Loucy (cell line): ENCODE data around the gene SERPINF2.

Experiments used
- H2AFZ ChIP-seq: fragments of 200-600 bp; sonication (generic); 2 replicates; pipeline ENCODE4 v1.6.0; 2016; ENCODE audit warnings: antibody characterized with exemption, mild to moderate bottlenecking, low read length, moderate library complexity
- H3F3A ChIP-seq: fragments of 200-600 bp; 2 replicates; pipeline ENCODE4 v1.6.0; 2016; ENCODE audit warnings: antibody characterized with exemption, low read depth, mild to moderate bottlenecking
- H3K27me3 ChIP-seq: fragments of 200-600 bp; sonication (generic); 2 replicates; pipeline ENCODE4 v1.6.1; 2014; ENCODE audit warnings: low read length, mild to moderate bottlenecking; ENCODE audit not compliant: insufficient read depth, poor library complexity, severe bottlenecking
- H3K36me3 ChIP-seq: fragments of 200-600 bp; sonication (generic); 2 replicates; pipeline ENCODE4 v1.6.1; 2016; ENCODE audit warnings: low read length; ENCODE audit not compliant: insufficient read depth
- H3K4me1 ChIP-seq: fragments of 200-600 bp; sonication (generic); 2 replicates; pipeline ENCODE4 v1.5.1; 2014; ENCODE audit warnings: low read length, mild to moderate bottlenecking; ENCODE audit not compliant: insufficient read depth, poor library complexity, severe bottlenecking
- H3K4me2 ChIP-seq: fragments of 200-600 bp; sonication (generic); 2 replicates; pipeline ENCODE4 v1.6.0; 2014; ENCODE audit warnings: antibody characterized with exemption, low read length, low read depth, mild to moderate bottlenecking; ENCODE audit not compliant: poor library complexity, severe bottlenecking
- H3K4me3 ChIP-seq: fragments of 200-600 bp; sonication (generic); 2 replicates; pipeline ENCODE4 v1.5.1; 2014; ENCODE audit warnings: low read length, mild to moderate bottlenecking, mixed read lengths; ENCODE audit not compliant: poor library complexity, severe bottlenecking
- H3K79me2 ChIP-seq: fragments of 200-600 bp; sonication (generic); 2 replicates; pipeline ENCODE4 v1.6.1; 2014; ENCODE audit warnings: low read length; ENCODE audit not compliant: insufficient read depth
- H3K9ac ChIP-seq: fragments of 200-600 bp; sonication (generic); 2 replicates; pipeline ENCODE4 v1.6.0; 2014; ENCODE audit warnings: mild to moderate bottlenecking, low read depth, low read length, moderate library complexity; ENCODE audit not compliant: poor library complexity, severe bottlenecking
- H3K9me2 ChIP-seq: fragments of 200-600 bp; sonication (generic); replicated peaks from 2 replicates; pipeline ENCODE4 v1.6.1; 2016; ENCODE audit warnings: low read depth, low read length, mixed read lengths
- H3K9me3 ChIP-seq: fragments of 200-600 bp; sonication (generic); 2 replicates; pipeline ENCODE4 v1.6.1; 2014; ENCODE audit warnings: mild to moderate bottlenecking, antibody characterized with exemption, low read length, low read depth; ENCODE audit not compliant: insufficient read depth
- H4K20me1 ChIP-seq: fragments of 200-600 bp; sonication (generic); 2 replicates; pipeline ENCODE4 v1.6.0; 2014; ENCODE audit warnings: antibody characterized with exemption, low read length, mild to moderate bottlenecking; ENCODE audit not compliant: insufficient read depth, poor library complexity, severe bottlenecking
- CTCF ChIP-seq: fragments of 200-600 bp; sonication (generic); conservative IDR thresholded peaks from 2 replicates; pipeline ENCODE4 v1.5.1; 2014; ENCODE audit warnings: mild to moderate bottlenecking, antibody characterized with exemption, low read length
- EZH2phosphoT487 ChIP-seq: fragments of 200-600 bp; IDR thresholded peaks from 2 replicates; pipeline ENCODE4 v1.6.1; 2018; ENCODE audit warnings: antibody characterized with exemption, mild to moderate bottlenecking, moderate library complexity, borderline replicate concordance

SERPINF2 gene

GRCh38 chr17:1730326-1731193 is 12.1 kb upstream of the SERPINF2 start:
- Histone ChIP-seq H3K9ac (no peak overlapping the region), H3K36me3 (no peaks in the 10 kb centered on the region), H4K20me1 (no peaks in the 10 kb centered on the region), H3K79me2 (peaks cover 1% of the 10 kb centered on the region; the same call in 1 of the 2 replicates), H3F3A (no peaks in the 10 kb centered on the region), H3K4me1 (peaks cover 3% of the 10 kb centered on the region), H3K9me3 (no peaks in the 10 kb centered on the region), H2AFZ (no peak overlapping the region), H3K4me3 (no peak overlapping the region), H3K9me2 (no peaks in the 10 kb centered on the region), H3K4me2 (no peak overlapping the region), H3K27me3 (no peaks in the 10 kb centered on the region)
- TF ChIP-seq CTCF (no peak), EZH2phosphoT487 (no peak)

GRCh38 chr17:1731194-1731506 is 11.5 kb upstream of the SERPINF2 start:
- Histone ChIP-seq H3K36me3 (no peaks in the 10 kb centered on the region), H3K27me3 (no peaks in the 10 kb centered on the region), H3K4me1 (no peaks in the 10 kb centered on the region), H3K9me3 (no peaks in the 10 kb centered on the region), H2AFZ (no peak overlapping the region), H3K79me2 (no peaks in the 10 kb centered on the region), H4K20me1 (no peaks in the 10 kb centered on the region), H3K9ac (no peak overlapping the region), H3K4me3 (no peak overlapping the region), H3K9me2 (no peaks in the 10 kb centered on the region), H3F3A (no peaks in the 10 kb centered on the region), H3K4me2 (no peak overlapping the region)
- TF ChIP-seq EZH2phosphoT487, result no peak
- no peak for TF ChIP-seq CTCF

GRCh38 chr17:1732241-1732832 is 10.3 kb upstream of the SERPINF2 start:
- Histone ChIP-seq H3K9me3 (no peaks in the 10 kb centered on the region), H3K9ac (no peak overlapping the region), H3K4me3 (no peak overlapping the region), H4K20me1 (no peaks in the 10 kb centered on the region), H3F3A (no peaks in the 10 kb centered on the region), H2AFZ (no peak overlapping the region), H3K4me2 (no peak overlapping the region), H3K27me3 (no peaks in the 10 kb centered on the region), H3K36me3 (no peaks in the 10 kb centered on the region), H3K4me1 (no peaks in the 10 kb centered on the region), H3K79me2 (no peaks in the 10 kb centered on the region), H3K9me2 (no peaks in the 10 kb centered on the region)
- TF ChIP-seq EZH2phosphoT487 (no peak), CTCF (no peak)
